Right lobe of liver (tissue), 6 donors: ENCODE measurements around the gene HSPA12B. TPM values are rescaled to one million over a fixed set of nuclear protein-coding genes. Genes with fewer than 3 reads are reported as not detected.

Experiments
- ATAC-seq, 4 donors: fragments of 200-7000 bp; cut with Tn5 transposase; one replicate each; pipeline ENCODE4 v1.9.1; 2020; ENCODE audit warnings: mild to moderate bottlenecking in 4 of 4, moderate library complexity in 4 of 4
- DNase-seq, 3 donors: peaks; one replicate each; pipeline ENCODE4 v3.0.0-alpha.2; 2020
- H3K27ac ChIP-seq, 3 donors: fragments of 200-600 bp; one replicate each; pipeline ENCODE4 v1.8.0; 2022
- H3K27me3 ChIP-seq, 2 donors: fragments of 200-600 bp; one replicate each; pipeline ENCODE4 v1.8.0; 2022
- H3K36me3 ChIP-seq, 4 donors: fragments of 200-600 bp; sonication (generic) in 1 of 4; one replicate each; pipeline versions ENCODE4 v1.5.1 to v1.8.0; 2017 to 2022; ENCODE audit warnings: control low read depth in 1 of 4
- H3K4me1 ChIP-seq, 4 donors: fragments of 200-600 bp; sonication (generic) in 1 of 4; one replicate each; pipeline versions ENCODE4 v1.5.1 to v1.8.0; 2017 to 2022; ENCODE audit warnings: control low read depth in 1 of 4
- H3K4me3 ChIP-seq, 3 donors: fragments of 200-600 bp; one replicate each; pipeline ENCODE4 v1.8.0; 2022
- H3K9me3 ChIP-seq, 4 donors: fragments of 200-600 bp; sonication (generic) in 1 of 4; one replicate each; pipeline versions ENCODE4 v1.5.1 to v1.8.0; 2017 to 2022; ENCODE audit warnings: control low read depth in 1 of 4
- CTCF ChIP-seq, 4 donors: fragments of 200-600 bp in 3 of 4; fragments of 450-650 bp in 1 of 4; IDR thresholded peaks; one replicate each; pipeline versions ENCODE4 v1.5.1 to v1.8.0; 2016 to 2022; ENCODE audit warnings: antibody characterized with exemption in 4 of 4, mild to moderate bottlenecking in 2 of 4
- POLR2A ChIP-seq: fragments of 450-650 bp; IDR thresholded peaks from one replicate; pipeline ENCODE4 v1.6.1; 2017; ENCODE audit warnings: antibody characterized with exemption, mild to moderate bottlenecking
- WGBS: methylation state at CpG from one replicate; pipeline ENCODE4 v1.1.6; 2018; ENCODE audit warnings: low coverage, low lambda C conversion rate; ENCODE audit not compliant: insufficient coverage; ENCODE audit errors: missing lambda C conversion rate; 5-methylcytosine and 5-hydroxymethylcytosine counted together
- intact Hi-C, 2 donors: fragments of 100-400 bp; cut with DNase I; formaldehyde crosslinking; loops; one replicate each; pipeline versions ENCODE4 v1.11.2 to v1.14.1; 2022
- total RNA-seq, 6 experiments: library from RNA; depleted of rRNA in 2 of 6; stranded (reverse); fragments of >200 nt in 2 of 6; fragmentation: NEBNext Ultra II Directional in 3 of 6; extraction: Animal tissue kit (Norgen Biotek cat#: 25700) in 3 of 6; gene quantifications; one replicate each; pipeline versions ENCODE4 v1.1.0 to v1.2.4, GENCODE V29; 2016 to 2023
- donor health status: DM: no; HTN: yes; CAD: no.
- donor health status: DM: no; HTN: no; CAD: no.
- donor health status: DM: no; HTN: no; CAD: no.
- donor health status: DM: no; HTN: yes; CAD: no.
- donor health status: DM: no; HTN: yes; CAD: no.

Gene HSPA12B
- total RNA-seq, 6 experiments from 2014 or later = 0.46 to 2.2 (median 0.97) TPM

GRCh38 chr20:3701061-3701998 is 31.2 kb upstream of the HSPA12B start:
- Histone ChIP-seq H3K4me1 (no peaks in the 10 kb centered on the region), H3K4me3 (no peak overlapping the region), H3K27me3 (no peaks in the 10 kb centered on the region), H3K9me3 (no peaks in the 10 kb centered on the region), H3K27ac (no peak overlapping the region), H3K36me3 (no peaks in the 10 kb centered on the region)
- peak in 1 of 3 donors; percentile 40 for DNase-seq
- TF ChIP-seq POLR2A = no peak
- no peak for TF ChIP-seq CTCF (IDR thresholded peaks at IDR 0.05)
- 65% methylated on average over 4 of the region's 13 CpGs for WGBS
- no peak for ATAC-seq
- intact Hi-C loops = no loop called here

GRCh38 chr20:3702611-3703391 is 29.7 kb upstream of the HSPA12B start:
- no peak overlapping the region for H3K27ac ChIP-seq
- no peaks in the 10 kb centered on the region for H3K9me3 ChIP-seq
- no peaks in the 10 kb centered on the region for H3K4me1 ChIP-seq
- H3K27me3 ChIP-seq = no peaks in the 10 kb centered on the region
- H3K36me3 ChIP-seq = no peaks in the 10 kb centered on the region
- intact Hi-C loops = no loop called here
- ATAC-seq (no peak), DNase-seq (peak in 1 of 3 donors; percentile 39)
- no peak overlapping the region for H3K4me3 ChIP-seq
- TF ChIP-seq CTCF (IDR thresholded peaks at IDR 0.05) = no peak
- 82% methylated on average over 3 of the region's 11 CpGs for WGBS

- Histone ChIP-seq H3K27me3 (no peaks in the 10 kb centered on the region), H3K4me1 (no peaks in the 10 kb centered on the region), H3K9me3 (no peaks in the 10 kb centered on the region), H3K4me3 (no peak overlapping the region), H3K27ac (no peak overlapping the region), H3K36me3 (no peaks in the 10 kb centered on the region)
- WGBS = 61% methylated on average over 5 of the region's 5 CpGs
- no peak for ATAC-seq
- DNase-seq = peak in 1 of 3 donors; percentile 39
- intact Hi-C loops = no loop called here
- TF ChIP-seq POLR2A = no peak
- TF ChIP-seq CTCF (IDR thresholded peaks at IDR 0.05) = no peak
These were observed 28.4 kb upstream of the HSPA12B start for GRCh38 chr20:3704087-3704486.

- H3K27ac ChIP-seq = no peak overlapping the region
- TF ChIP-seq POLR2A (no peak), CTCF (IDR thresholded peaks at IDR 0.05) (no peak)
- ATAC-seq = no peak
- no peaks in the 10 kb centered on the region for H3K27me3 ChIP-seq
- WGBS = no CpG with 5 or more reads among the region's 14 CpGs
- H3K9me3 ChIP-seq = no peaks in the 10 kb centered on the region
- H3K4me1 ChIP-seq = no peaks in the 10 kb centered on the region
- intact Hi-C loops = no loop called here
- no peak overlapping the region for H3K4me3 ChIP-seq
- no peaks in the 10 kb centered on the region for H3K36me3 ChIP-seq
- DNase-seq = peak in 1 of 3 donors; percentile 21
These were observed 27.0 kb upstream of the HSPA12B start for GRCh38 chr20:3705491-3705969.
